K562 (cell line): ENCODE measurements around the gene ZBTB25. TPM values are rescaled to one million over a fixed set of nuclear protein-coding genes. Genes with fewer than 3 reads are reported as not detected.
A peak's percentile ranks its signal among the peaks of the same experiment; 100 is the strongest.

Source experiments
- BCL6 ChIP-seq: fragments of 250-450 bp; sonication (Bioruptor Pico); IDR thresholded peaks from 2 replicates; pipeline ENCODE4 v1.4.0; 2020
- CREM ChIP-seq: IDR thresholded peaks from 2 replicates; pipeline ENCODE4 v1.6.1; 2014; ENCODE audit warnings: antibody characterized with exemption, low read depth
- DDX20 ChIP-seq: fragments of 450-650 bp; IDR thresholded peaks from 2 replicates; pipeline ENCODE4 v1.6.1; 2016; ENCODE audit warnings: missing genetic modification characterization, low read depth, mild to moderate bottlenecking, missing compliant biosample characterization, moderate library complexity
- FIP1L1 ChIP-seq: fragments of 200-400 bp; formaldehyde crosslinking; IDR thresholded peaks from 2 replicates; pipeline ENCODE4 v1.6.1; 2018; ENCODE audit warnings: mild to moderate bottlenecking, low read depth, low read length; ENCODE audit not compliant: poor library complexity, severe bottlenecking
- HMGXB4 ChIP-seq: sonication (generic); formaldehyde crosslinking; IDR thresholded peaks from 2 replicates; pipeline ENCODE4 v1.8.1; 2023; ENCODE audit warnings: mild to moderate bottlenecking, missing genetic modification reagents
- HNRNPH1 ChIP-seq: fragments of 200-400 bp; formaldehyde crosslinking; optimal IDR thresholded peaks from 2 replicates; pipeline ENCODE3; 2017; ENCODE audit warnings: low read depth, mild to moderate bottlenecking, low read length, moderate library complexity
- HOMEZ ChIP-seq: fragments of 250-450 bp; sonication (Bioruptor Pico); IDR thresholded peaks from 2 replicates; pipeline ENCODE4 v1.4.0; 2020; ENCODE audit warnings: mild to moderate bottlenecking, moderate library complexity
- MAFF ChIP-seq: IDR thresholded peaks from 2 replicates; pipeline ENCODE4 v1.6.1; 2012; ENCODE audit warnings: low read length, improper control_type of control experiment
- NCOA1 ChIP-seq: fragments of 450-650 bp; IDR thresholded peaks from 2 replicates; pipeline ENCODE4 v1.6.1; 2016; ENCODE audit warnings: low read depth
- SIN3A ChIP-seq, 2 experiments: fragments of 150-350 bp in 1 of 2; IDR thresholded peaks; 2 replicates each; pipeline ENCODE4 v1.6.1; 2011 to 2016; ENCODE audit warnings: borderline replicate concordance in 2 of 2, low read depth in 2 of 2, low read length in 2 of 2, mild to moderate bottlenecking in 2 of 2, moderate library complexity in 2 of 2; ENCODE audit not compliant: control insufficient read depth in 1 of 2
- SPI1 ChIP-seq: IDR thresholded peaks from 2 replicates; pipeline ENCODE4 v1.6.1; 2011; ENCODE audit warnings: low read depth, low read length, control low read depth, borderline replicate concordance
- TEAD4 ChIP-seq, 2 experiments: sonication (generic) in 1 of 2; formaldehyde crosslinking in 1 of 2; IDR thresholded peaks; 2 replicates each; pipeline versions ENCODE4 v1.6.1 to v1.8.0; 2012 to 2022; ENCODE audit warnings: borderline replicate concordance in 1 of 2, inconsistent platforms in 1 of 2, low read length in 1 of 2, mild to moderate bottlenecking in 1 of 2, missing genetic modification reagents in 1 of 2
- TFAM ChIP-seq: fragments of 250-450 bp; sonication (Bioruptor Pico); conservative IDR thresholded peaks from 2 replicates; pipeline ENCODE4 v1.5.0; 2021; ENCODE audit warnings: mild to moderate bottlenecking, moderate library complexity
- ZBTB40 ChIP-seq, 2 experiments: fragments of 450-650 bp in 1 of 2; sonication (generic) in 1 of 2; formaldehyde crosslinking in 1 of 2; IDR thresholded peaks; 2 replicates each; pipeline versions ENCODE4 v1.7.1 to v1.9.0; 2016 to 2022; ENCODE audit warnings: inconsistent platforms in 1 of 2, mild to moderate bottlenecking in 1 of 2, missing genetic modification reagents in 1 of 2
- polyA plus RNA-seq, 8 experiments: library from polyadenylated mRNA; depleted of rRNA in 4 of 8; stranded (reverse) in 5 of 8; unstranded in 3 of 8; fragments of >200 nt; fragmentation: Nextera tagmentation in 2 of 8; fragmentation: Illumina TruSeq in 1 of 8; extraction: Ambion mirVana in 2 of 8; extraction: Trizol in 1 of 8; gene quantifications; 2 replicates each; pipeline versions ENCODE4 v1.2.1 to v1.2.3, GENCODE V29; 2011 to 2014; ENCODE audit warnings: inconsistent platforms in 1 of 8, missing spikeins in 1 of 8
- total RNA-seq, 7 experiments: library from RNA; depleted of rRNA in 6 of 7; stranded (reverse); fragments of >200 nt in 6 of 7; fragmentation: Illumina TruSeq in 2 of 7; extraction: Trizol in 2 of 7; gene quantifications; 2 replicates each; pipeline versions ENCODE4 v1.2.1 to v1.2.3, GENCODE V29; 2011 to 2021; ENCODE audit warnings: low replicate concordance in 1 of 7

ZBTB25 gene
- total and polyA plus RNA-seq, 9 of the 15 experiments (the other 6 are each of a cell fraction or from before 2014, with no cell fraction given): 0.61 to 3.9 (median 2.3) TPM

DNA sequence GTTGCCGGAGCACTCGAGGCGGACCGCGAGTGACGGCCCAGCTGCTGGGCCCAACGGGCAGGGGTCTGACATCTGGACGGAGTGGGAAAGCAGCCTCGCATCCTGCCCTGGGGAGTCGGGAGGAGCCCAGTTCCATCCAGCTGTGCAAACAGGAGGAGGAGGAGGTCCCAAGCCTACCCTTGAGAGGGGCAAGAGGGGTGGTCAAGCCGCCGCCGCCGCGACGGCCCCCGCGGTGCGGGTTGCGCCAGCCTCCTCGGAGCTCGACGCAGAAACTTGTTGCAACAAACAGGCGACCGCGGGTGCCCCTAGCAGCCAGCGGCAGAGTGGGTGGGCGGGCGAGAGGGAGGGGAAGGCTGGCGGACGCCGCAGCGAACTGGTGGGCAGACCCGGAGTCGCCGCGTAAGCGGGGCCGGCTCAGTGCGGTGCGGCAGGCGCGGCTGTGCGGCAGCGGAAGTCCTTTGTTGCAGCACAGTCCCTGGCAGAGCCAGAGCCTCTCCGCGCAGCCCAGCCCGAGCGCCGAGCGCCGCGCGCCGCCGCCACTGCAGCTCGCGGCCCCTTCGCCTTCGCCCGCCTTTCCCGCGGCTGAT, 765 bp upstream of the ZBTB25 start, which contains the start of gene ZBTB1 (continued):
- TF ChIP-seq TEAD4 (IDR thresholded peaks at IDR 0.05; ENCODE audit: low read length) (no peak), TEAD4 (CRISPR knock-in tag; IDR thresholded peaks at IDR 0.05; ENCODE audit: borderline replicate concordance) (no peak), TFAM (CRISPR knock-in tag) (no peak), HMGXB4 (CRISPR knock-in tag) (0 out of 2 replicates have a peak, but pooled peaks have one; percentile 26), NCOA1 (no peak), SPI1 (0 out of 2 replicates have a peak, but pooled peaks have one; percentile 6), HNRNPH1 (no peak), HOMEZ (CRISPR knock-in tag) (no peak), FIP1L1 (peak; percentile 45), ZBTB40 (IDR thresholded peaks at IDR 0.05) (no peak), ZBTB40 (CRISPR knock-in tag; IDR thresholded peaks at IDR 0.05) (no peak), BCL6 (no peak), CREM (peak; percentile 73), MAFF (no peak), DDX20 (tag) (no peak), SIN3A (IDR thresholded peaks at IDR 0.05; ENCODE audit: borderline replicate concordance in 2 of 2, control insufficient read depth in 1 of 2, low read depth in 2 of 2, low read length in 2 of 2) (0 out of 4 replicates have a peak, but pooled peaks of 1 of the 2 experiments have one; percentile 37)
